ENCODE data around the gene PPP3CA.

The PPP3CA gene

DNA sequence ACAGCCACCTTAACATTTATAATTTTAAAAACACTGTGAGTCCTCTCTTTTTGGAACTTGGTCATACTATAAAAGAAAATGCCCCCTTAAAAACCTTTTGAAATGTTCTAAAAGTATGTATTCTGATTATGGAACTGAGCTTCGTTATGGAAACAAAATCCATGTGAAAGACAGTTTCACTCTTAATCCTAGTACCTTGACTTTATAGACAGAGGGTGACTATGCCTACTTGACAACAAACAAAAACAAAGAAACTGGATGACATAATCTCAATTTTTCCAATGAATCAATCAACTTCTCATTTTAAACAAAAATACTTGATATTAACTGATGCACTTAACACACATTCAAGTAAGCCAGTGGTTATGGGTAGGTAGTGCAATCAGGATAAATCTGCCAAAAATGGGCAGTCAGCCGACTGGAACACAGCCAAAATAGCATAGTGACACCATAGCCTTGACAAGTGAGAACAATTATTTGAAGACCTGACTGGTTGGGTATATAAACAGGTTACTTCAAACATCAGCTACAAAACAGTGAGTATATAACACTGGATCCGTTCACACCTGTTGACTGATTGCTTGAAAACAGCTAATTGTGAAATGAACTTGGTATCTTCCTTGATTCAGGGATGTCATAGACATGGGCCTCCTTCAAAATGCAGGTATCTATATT is 265.5 kb downstream of the PPP3CA start:
- no peak for DNase-seq

DNA sequence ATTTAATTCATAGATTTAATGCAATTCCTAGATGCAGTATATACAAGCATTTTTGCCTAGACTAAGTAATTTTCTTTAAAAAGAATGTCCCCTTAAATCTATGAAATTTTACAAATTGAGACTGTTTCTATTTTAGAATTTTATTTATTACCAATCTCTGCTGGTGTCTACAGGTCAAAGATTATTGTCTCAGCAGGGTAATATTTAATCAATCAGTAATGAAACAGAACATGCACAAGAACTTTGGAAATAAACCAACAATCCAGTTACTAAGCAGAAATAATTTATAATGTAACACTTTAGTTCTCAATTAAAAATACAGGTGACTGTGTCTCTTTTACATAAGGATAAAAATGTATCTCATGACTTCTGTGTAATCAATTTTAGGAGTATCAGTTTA is 266.2 kb downstream of the PPP3CA start:
- no peak for DNase-seq

DNA sequence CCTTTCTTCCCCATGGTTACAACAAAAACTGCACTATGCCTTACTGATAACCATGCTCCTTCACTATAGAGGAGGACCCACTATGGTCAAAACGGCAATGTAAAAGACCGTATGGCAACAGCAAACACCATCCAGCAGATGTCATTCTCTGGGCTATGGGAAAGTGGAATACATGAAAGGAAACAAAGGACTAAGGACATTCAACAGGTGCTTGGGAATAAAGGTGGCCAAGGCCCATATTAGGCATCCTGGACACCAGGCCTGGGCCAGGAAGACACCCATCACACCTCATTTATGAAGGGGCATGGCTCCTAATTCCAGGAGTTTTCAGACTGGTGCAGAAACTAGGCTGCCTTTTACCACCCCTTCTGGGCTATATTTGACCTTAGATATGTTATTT is 268.4 kb downstream of the PPP3CA start:
- no peak for DNase-seq

DNA sequence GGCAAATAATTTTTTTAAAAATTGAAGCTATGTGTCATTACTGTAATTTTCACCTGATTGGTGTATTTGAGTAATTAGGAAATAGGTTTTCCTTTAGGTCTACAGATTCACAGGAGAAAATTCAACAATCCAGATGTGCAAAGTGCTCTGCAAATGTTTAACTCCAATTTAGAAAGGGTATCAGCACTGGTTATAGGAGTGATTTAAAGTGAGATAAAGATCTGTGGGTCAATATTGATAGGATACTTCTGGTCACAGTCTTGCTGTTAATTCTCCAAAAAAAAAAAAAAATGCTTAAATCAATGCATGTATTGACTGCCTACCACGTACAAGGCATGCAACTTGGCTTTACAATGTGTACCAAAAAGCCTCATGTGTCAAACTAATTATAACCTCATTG is 271.3 kb downstream of the PPP3CA start:
- DNase-seq = no peak

DNA sequence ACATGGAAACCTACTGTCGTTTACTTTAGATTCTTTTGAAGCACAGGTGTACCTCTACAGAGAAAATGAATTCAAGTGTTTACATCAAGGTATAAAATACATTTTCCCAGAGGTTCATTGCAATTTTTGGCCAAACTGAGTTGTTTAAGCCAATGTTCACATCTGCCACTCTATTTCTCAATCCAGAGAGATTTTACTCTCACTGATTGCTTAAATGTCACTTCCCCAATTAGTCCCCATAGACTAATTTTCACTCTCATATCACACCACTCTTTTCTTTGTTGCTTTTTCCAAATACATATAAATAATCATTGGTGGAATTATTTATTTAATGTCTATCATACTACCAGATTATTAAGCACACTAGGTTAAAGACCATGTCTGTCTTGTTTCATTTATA is 271.8 kb downstream of the PPP3CA start:
- DNase-seq = no peak

DNA sequence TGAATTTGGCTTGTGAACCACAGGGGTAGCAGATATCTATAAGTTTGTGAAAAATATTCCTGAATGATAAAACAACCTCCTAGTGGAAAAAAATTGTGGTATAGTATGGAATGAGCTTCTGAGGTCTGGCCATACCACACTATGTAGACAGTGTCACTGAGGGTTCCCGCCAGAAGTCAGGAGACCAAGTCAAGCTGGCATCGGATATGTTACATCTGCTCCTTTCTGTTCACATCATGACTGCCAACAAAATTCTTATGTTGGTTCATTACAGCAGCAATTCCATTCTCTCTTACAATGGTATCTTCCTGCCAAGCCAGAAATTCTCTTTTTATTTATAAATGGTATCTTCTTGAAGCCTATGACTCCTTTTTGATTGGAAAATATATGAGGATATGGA is 273.0 kb downstream of the PPP3CA start:
- DNase-seq = no peak

DNA sequence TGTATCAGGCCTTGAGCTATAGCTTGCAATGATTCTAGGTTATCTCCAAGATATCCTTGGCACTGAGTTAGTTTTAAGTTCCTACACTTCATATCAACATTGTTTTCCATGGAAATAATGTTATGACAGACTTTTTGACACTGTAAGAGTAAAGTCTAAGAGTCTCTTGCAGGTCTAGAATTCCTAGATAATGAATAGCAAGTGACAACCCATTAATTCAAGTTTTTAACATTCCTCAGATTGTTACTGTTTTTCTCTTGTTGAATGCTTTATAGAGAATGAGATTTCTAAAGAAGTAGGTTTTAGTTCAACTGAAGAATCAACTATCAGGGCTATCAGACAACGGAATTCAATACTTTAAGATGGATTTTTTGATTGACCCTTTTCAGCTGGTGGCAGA is 276.1 kb downstream of the PPP3CA start:
- no peak for DNase-seq

DNA sequence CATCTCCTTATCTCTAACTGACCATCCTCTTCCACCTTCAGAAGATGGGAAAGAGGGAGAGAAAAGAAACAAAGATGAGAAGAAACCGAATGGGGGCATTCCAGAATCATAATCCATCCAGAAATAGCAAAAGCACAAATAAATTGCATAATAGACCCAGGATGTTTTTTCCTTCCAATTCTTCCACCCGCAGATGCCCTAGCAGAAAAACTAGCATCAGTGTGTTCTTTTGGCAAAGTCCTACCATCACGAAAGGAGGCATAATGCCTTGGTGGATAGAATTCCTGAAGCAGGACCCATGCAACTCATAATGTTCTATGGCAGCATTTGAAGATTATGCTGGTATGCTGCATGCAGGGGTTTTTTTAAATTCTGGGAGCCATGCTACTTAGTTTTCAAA is 279.2 kb downstream of the PPP3CA start:
- DNase-seq = no peak

DNA sequence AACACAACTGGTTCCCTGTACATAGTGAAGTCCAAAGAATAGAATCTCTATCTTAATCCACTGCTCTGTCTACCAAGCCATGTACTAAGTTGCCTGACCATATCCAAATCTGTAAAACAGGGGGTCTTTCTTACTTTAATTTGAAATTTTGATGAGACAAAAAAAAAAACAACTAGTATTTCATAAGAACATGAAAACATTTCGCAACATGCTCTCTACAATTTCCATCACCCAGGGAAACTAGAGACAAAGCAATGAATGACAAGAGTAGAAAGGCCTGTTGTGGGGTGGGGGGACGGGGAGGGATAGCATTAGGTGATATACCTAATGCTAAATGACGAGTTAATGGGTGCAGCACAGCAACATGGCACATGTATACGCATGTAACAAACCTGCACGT is 279.9 kb downstream of the PPP3CA start:
- DNase-seq = no peak

DNA sequence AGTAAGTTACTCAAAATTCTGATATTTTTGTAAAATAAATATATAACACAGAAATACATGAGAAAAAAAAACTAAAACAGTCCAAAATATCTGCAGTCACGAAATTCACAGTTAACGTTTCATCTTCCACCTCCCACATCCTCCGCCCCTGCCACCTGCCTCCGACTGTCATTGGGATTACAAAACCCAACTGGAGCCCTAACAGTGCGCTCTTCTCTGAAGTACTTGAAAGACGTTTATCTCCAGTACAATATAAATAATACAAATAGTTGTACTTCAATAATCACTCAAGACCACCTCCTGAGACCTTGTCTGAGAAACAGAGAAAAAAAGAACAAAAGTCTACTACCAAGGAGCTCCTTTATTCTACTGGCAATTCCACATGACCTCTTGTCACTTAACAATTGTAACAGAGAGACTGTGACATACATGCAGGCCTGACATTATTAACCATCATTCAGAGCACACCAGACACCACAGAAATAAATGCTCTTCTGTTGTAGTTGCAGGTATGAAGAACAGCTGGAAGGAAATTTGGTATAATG is 280.6 kb downstream of the PPP3CA start:
- no peak for DNase-seq

DNA sequence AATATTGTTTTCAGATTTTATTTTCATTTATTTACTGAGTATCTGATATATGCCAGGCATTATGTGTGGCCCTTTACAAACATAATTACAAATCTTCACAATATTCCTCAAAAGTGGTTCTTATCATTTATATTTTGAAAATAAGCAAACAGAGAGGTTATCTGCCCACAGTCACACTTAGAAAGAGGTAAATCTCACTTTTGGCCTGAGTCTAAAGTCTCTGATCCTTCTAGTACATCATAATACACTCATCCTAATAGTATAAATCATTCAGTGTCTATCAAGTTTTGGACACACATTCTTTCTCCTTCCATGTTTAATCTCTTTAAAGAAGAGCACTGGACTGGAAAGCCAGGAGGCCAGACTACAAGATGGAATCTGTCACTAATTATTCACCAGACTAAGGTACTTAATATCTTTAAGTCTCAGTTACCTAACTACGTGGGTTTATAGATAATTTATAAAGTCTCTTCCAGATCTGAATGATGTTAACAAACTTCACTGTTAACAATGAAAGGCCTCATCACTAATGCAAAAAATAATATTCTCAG is 281.3 kb downstream of the PPP3CA start:
- DNase-seq = no peak

DNA sequence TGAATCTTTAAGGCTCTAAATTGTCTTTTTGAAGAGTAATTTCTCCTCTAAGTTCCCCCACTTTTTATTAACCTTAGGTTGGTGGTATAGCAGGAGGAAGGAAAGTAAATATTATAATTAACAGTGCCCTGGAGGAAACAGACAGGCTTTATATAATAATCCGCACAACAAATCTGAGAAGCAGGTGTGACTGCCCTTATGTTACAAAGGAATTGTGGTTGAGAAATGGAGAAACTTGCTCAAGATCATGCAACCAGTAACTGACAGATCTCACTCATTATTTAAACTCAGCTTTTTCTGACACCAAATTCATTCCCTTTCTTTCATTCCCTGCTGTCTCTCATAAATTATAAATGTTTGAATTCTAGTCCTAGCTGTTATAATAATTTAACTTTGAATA is 282.0 kb downstream of the PPP3CA start:
- no peak for DNase-seq

DNA sequence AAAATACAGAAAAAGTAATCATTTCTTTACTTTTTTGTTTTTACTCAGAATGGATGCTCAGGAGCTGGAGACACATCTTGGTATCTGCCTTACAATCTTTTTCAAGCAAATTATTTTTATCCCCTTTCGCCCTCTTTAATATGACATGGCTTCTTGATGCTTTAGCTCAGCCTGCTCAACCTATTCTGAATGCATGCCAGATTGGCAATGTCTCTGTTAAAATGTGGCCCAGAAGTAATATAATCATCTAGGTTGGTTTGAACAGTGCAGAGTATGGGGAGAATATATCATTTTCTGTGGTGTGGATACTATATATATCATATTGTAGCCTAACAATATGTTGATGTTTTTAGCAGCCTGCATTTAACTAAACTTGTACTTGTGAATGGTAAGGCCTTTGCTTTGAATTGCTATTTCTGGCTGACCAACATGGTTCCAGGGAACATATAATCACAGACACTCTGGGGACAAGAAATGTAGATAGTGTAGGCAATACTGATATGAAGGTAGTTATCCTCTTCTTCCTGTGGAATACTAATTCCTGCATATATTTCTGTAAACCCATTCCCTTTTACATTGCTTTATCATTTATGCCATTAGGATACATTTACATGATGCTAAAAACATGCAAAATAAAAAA is 282.7 kb downstream of the PPP3CA start:
- no peak for DNase-seq

DNA sequence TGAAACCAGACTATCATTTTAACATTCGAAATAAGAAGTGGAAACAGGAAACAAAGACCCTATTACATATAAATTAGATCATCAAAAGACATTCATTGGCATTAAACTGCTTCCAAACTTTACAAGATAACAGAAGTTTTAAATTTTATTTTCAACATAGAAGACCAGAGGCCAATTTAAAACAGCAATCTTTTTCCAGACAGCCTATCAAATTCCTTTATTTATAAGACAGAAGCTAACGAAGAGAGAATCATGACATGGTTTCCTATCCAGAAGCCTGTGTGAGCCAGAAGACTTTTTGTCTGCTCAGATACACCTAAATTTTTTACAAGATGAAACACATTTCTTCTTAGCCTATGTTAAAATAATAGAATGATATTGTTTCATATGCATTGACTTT is 291.9 kb downstream of the PPP3CA start:
- no peak for DNase-seq

DNA sequence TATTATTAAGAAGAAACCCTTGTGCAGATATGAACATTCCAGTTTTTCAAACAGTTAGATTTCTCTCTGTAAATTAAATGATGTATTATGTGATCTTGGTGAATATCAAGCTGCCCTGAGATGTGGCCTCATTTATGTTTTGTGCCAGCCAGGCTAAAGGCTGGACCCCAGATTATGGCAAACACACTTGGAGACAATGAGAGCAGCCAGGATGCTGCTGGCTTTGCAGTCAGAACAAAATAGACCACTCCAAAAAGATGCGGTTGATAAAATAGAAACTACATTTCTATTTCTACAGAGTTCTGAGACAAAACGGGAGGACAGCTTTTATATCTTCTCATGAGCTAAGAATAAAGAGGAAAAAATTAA is 296.5 kb downstream of the PPP3CA start:
- no peak for DNase-seq

DNA sequence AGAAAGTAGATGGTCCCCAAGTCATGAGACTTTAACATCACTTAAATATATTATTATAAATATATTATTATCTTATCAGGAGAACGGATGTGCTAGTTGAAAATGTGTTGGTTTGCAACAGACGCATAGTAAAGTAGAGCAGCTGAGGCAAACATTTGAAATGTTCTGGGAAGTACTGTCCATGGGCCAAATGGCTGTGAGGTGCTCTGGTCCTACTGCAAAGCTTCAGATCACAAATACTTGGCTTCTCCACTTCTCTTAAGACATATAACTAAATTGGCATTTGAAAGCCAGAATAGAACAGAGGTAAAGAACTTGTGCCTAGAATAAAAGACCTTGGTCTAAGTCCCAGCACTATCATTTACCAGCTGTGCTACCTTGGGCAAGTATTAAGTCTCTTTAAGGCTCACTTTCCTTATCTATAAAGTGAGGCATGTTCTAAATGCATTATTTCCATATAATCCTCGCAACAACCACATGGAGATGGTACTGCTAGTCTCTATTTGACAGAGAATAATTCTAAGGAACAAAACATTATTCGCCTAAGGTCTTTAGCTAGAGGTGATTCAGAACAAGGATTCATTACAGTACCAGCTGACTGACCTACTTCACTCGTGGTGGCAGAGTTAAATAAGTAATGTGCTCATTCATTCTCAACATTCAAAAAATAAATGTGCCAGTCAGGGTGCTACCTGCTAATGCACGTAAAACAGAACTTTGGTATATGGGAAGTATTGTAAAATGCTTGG is 297.1 kb downstream of the PPP3CA start:
- no peak for DNase-seq

DNA sequence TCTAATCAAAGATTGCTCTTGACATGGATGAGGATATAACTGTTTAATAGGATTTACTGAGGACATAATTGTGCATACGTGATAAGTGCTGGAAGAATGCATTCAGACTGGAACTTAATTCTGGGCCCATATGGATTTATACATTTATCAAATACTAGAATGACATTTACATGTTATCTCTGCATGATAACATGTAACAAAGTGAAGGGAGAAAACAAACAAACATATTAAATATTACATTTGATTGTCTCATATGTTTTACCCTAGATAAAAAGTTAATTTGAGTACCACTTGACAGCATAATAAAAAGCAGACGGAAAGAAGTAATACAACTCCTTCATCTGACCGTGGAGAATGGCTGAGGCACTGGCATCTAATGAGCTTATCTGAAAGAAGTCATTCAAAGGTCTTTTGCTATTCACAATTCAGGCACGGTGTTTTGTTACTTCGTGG is 297.8 kb downstream of the PPP3CA start:
- DNase-seq = no peak

DNA sequence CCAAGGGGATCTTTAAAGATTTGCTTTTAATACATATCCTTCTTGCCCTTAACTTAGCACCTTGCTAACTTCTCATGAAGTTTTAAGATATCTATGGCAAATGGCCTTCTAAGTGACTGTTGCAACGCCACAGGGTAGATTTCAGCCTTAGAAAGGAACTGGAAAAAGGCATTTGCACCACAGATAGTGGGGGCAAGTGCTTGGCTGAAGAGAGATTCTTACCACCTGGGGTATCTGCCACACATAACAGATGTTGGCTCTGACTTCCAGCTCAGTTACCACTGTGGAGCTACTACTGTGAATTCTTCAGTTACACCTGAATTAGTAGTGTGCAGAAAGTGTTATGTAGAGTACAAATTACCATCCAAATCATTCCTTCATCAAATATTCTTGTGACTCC is 302.6 kb downstream of the PPP3CA start:
- DNase-seq = no peak

DNA sequence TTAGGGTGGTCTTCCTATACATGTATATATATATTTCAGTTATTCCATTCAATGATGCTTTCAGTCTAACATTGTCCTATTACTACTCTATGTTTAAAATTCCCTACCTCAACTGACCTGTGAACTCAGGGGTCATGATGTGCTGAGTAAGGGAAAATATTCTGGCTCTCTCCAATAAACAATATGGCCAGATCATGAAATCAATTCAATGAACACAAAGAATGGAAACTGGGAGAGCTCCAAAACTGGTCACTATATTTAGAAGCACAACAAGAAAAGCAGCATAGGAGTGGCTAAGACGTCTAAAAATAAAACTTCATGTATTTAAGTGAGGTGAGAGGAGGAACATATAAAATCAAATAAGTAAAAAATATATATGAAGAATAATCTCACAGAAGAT is 304.5 kb downstream of the PPP3CA start:
- no peak for DNase-seq

DNA sequence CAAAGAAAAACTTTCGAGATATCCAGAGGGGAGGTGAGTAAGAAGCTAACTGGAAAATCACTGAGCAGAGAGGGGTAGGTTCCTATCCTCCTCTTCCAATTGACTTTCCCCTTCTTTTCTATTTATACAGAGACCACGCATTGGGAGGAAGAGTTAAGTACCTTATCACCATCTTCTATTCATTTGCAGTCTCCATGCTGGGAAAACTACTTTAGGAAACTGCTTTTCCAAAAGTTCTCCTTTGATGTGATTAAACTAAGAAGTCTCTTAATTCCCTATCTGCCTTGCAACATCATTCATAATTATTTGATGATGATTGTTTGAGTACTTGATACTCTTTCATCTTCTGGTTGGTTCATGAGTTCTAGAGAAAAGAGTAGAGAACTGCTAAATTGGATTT is 306.6 kb downstream of the PPP3CA start:
- DNase-seq = no peak

DNA sequence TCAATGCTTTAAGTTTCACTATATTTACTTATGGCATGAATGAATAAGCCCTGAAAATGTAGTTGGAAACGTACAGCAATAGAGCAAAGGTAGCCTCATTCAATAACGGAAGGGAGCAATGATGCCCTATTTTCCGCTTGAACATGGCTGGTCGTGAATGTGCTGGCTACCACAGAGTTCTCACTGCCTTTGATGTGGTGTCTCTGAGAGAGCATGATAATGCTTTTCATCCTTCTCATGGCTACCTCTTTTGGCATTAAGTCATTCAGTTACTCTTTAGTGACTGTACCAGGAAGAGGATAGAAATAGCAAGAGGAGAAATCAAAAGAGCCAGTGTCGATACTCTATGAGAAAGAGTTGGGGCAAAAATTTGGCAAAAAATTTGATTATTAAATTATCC is 308.0 kb downstream of the PPP3CA start:
- no peak for DNase-seq

DNA sequence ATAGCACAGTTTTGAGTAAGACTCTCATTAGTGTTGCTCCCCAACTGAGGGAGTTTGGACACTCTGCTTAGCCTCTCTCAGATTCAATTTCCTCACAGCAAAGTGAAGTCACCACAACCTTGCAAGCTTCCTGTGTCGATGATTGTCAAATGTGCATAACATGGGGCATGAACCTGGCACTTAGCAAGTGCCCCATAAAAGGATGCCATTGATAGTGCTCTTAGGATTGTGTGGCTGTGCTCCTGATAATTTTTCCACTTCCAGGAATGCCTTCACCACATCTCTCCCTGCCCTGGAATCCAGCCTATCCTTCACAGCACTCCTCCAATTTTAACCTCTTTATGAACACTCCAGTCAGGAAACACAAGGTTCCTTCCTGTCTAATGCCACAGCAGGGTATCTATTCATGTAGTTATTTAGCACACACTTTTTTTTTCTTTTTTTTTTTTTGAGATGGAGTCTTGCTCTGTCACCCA is 309.4 kb downstream of the PPP3CA start:
- DNase-seq = no peak

DNA sequence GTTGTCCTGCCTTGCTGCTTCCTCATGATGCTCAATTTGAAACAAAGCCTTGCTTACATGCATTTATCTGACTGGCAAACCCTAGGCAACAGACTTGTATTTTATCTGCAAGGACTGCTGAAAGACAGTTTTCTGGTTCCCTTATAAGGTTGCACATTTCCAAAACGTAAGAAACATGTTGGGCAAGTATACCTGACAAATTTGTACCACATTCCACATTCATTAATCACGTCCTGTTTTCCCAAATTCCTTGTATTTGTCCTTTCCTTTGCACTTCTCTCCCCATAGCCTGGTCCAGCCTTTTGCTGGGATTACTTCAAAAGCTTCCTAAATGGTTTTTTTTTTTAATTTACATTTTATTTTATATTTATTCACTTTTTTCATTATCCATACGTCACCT is 310.1 kb downstream of the PPP3CA start:
- DNase-seq = no peak

DNA sequence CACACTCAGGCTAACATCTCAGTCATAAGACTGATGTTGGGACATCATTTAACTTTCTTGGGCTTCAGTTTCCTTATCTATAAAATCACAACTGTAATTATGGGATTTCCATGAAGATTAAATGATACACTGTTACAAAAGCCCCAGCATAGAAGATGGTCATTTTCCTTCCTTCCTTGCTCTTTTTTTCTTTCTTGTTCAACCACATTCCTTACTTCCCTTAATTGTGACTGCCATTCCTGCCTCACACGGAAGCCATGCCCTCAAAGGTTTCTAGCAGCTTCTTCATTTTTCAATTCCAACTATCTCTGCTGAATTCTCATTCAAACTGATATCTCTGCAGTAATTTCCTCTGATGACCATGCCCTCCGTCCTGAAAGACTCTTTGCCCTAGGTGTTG is 311.8 kb downstream of the PPP3CA start:
- no peak for DNase-seq

Measured in NCI-H1436 treated with DMSO at 0.1 percent for 48 hours (cell line).